ENCODE results near the gene SPDEF. TPM values are rescaled to one million over a fixed set of nuclear protein-coding genes. Genes with fewer than 3 reads are reported as not detected.
A peak's percentile ranks its signal among the peaks of the same experiment; 100 is the strongest.

SPDEF gene
- total and polyA plus RNA-seq, 2 of the 13 experiments (the other 11 are each of a cell fraction or from before 2014, with no cell fraction given), result not detected

DNA sequence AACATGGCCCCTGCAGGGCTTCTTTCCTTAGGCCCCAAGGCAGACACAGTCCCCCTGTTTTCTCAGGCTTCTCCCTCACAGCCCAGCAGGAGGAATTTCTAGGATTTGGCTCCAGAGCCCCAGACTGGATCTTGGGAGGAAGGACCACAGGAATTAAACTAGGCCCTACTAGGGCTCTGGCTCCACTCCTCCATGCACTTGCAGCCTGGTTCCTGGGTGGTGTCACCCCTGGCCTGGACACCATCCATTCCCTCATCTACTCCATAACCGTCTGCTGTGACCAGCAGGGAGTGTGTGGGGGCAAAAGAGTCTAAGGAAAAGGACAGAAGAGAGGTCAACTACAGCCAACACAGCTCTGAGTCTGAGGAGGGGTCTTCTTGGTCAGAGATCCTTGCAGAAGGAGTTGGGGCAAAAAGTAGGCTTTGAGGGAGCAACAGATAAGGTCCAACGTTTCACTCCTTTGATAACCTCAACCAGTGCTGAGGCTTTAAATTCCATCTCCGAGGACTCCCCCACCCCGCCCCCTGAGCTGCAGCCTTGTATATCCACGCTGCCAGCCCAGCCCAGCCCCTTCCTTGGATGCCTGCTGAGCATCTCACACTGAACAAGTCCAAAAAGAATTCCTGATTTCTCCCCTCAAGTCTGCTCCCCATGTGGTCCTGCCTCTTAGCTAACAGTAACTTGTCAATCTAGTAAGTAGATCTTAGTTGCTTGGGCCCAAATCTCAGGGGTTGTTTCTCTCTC lies 27.9 kb upstream of the SPDEF start:
- BruUV-seq (replicated peaks), result no TSS peak
- peaks cover 19 to 33% of the 10 kb centered on the region in 2 experiments for H3K36me3 ChIP-seq (replicated peaks in 1 of 2; ENCODE audit: control insufficient read depth in 1 of 2, insufficient read depth in 2 of 2, low read length in 2 of 2)
- no peak overlapping the region for H3K27ac ChIP-seq (ENCODE audit: extremely low read length, insufficient read depth, low read length)
- no peak overlapping the region for H3K9ac ChIP-seq (ENCODE audit: insufficient read depth, low read depth, low read length)
- in situ Hi-C loops (cut with HindIII; ENCODE audit: extremely low pct_ligation_motif_present, low pct_unique_long_range_greater_than_20kb) (no loop called here), intact Hi-C loops (cut with micrococcal nuclease; ENCODE audit: unreplicated experiment) (no loop called here)
- H3K4me2 ChIP-seq (ENCODE audit: low read depth, low read length), result no peak overlapping the region
- 87% methylated on average over 5 of the region's 5 CpGs for WGBS (ENCODE audit: low lambda C conversion rate)
- FAIRE-seq (no peak), DNase-seq (ENCODE audit: low spot score) (no peak), ATAC-seq (no peak)
- H3K27me3 ChIP-seq (ENCODE audit: control insufficient read depth in 1 of 2, insufficient read depth in 2 of 2, low read length in 2 of 2), result no peaks in the 10 kb centered on the region
- no peaks in the 10 kb centered on the region for H4K20me1 ChIP-seq (ENCODE audit: insufficient read depth, low read length)
- H3K4me1 ChIP-seq (ENCODE audit: insufficient read depth, low read length), result no peaks in the 10 kb centered on the region
- H3K4me3 ChIP-seq (replicated peaks in 1 of 3; ENCODE audit: insufficient read depth in 1 of 3, low read depth in 2 of 3, low read length in 3 of 3), result no peak overlapping the region
- H3K79me2 ChIP-seq (ENCODE audit: insufficient read depth, low read length), result no peaks in the 10 kb centered on the region
- ChIA-PET POLR2A (no interaction called here), CTCF (ENCODE audit: low intra/inter-chr PET ratio, low total read pairs) (no interaction called here)
- no peaks in the 10 kb centered on the region for H3K9me3 ChIP-seq (ENCODE audit: low read length)
- TF ChIP-seq JARID2 (CRISPR knock-in tag; IDR thresholded peaks at IDR 0.05; ENCODE audit: insufficient replicate concordance) (no peak), BCL6 (CRISPR knock-in tag; IDR thresholded peaks at IDR 0.05) (no peak), RBM22 (optimal IDR thresholded peaks at IDR 0.05; ENCODE audit: low read length) (peak; percentile 5)
- no peak overlapping the region for H2AFZ ChIP-seq (ENCODE audit: low read length)

DNA sequence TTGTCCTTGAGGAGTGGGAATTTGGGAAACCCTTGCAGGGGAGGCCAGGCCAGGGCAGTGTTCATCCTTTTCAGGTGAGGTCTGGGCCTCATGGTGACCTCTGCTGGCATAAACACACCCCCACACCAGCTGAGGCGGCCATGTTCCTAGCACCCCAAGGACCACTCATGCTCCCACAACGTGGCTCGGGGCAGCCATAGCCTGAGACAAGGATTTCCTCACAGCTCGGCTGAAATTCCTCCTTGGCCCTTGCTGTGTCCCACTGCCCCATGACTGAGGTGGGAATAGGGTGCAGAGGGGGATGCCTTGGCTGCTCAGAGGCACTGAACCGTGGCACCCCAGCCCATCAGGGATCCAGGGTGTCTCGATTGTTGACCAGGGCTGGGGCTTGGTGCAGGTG lies 27.3 kb upstream of the SPDEF start:
- Histone ChIP-seq H3K36me3 (replicated peaks in 1 of 2; ENCODE audit: control insufficient read depth in 1 of 2, insufficient read depth in 2 of 2, low read length in 2 of 2) (peaks cover 15 to 27% of the 10 kb centered on the region in 2 experiments; a peak in 4 of 5 replicates), H3K79me2 (ENCODE audit: insufficient read depth, low read length) (no peaks in the 10 kb centered on the region), H3K9ac (ENCODE audit: insufficient read depth, low read depth, low read length) (no peak overlapping the region), H3K9me3 (ENCODE audit: low read length) (no peaks in the 10 kb centered on the region), H3K27ac (ENCODE audit: extremely low read length, insufficient read depth, low read length) (no peak overlapping the region), H3K4me3 (replicated peaks in 1 of 3; ENCODE audit: insufficient read depth in 1 of 3, low read depth in 2 of 3, low read length in 3 of 3) (no peak overlapping the region), H3K4me1 (ENCODE audit: insufficient read depth, low read length) (no peaks in the 10 kb centered on the region), H2AFZ (ENCODE audit: low read length) (no peak overlapping the region), H3K4me2 (ENCODE audit: low read depth, low read length) (no peak overlapping the region), H4K20me1 (ENCODE audit: insufficient read depth, low read length) (no peaks in the 10 kb centered on the region), H3K27me3 (ENCODE audit: control insufficient read depth in 1 of 2, insufficient read depth in 2 of 2, low read length in 2 of 2) (no peaks in the 10 kb centered on the region)
- intact Hi-C loops (cut with micrococcal nuclease; ENCODE audit: unreplicated experiment), result no loop called here
- ChIA-PET POLR2A (no interaction called here), CTCF (ENCODE audit: low intra/inter-chr PET ratio, low total read pairs) (no interaction called here)
- TF ChIP-seq RBM22 (optimal IDR thresholded peaks at IDR 0.05; ENCODE audit: low read length) (peak; percentile 27), AGO2 (optimal IDR thresholded peaks at IDR 0.05; ENCODE audit: low read depth, low read length) (peak; percentile 60)
- TF ChIP-seq, protein P1, sequence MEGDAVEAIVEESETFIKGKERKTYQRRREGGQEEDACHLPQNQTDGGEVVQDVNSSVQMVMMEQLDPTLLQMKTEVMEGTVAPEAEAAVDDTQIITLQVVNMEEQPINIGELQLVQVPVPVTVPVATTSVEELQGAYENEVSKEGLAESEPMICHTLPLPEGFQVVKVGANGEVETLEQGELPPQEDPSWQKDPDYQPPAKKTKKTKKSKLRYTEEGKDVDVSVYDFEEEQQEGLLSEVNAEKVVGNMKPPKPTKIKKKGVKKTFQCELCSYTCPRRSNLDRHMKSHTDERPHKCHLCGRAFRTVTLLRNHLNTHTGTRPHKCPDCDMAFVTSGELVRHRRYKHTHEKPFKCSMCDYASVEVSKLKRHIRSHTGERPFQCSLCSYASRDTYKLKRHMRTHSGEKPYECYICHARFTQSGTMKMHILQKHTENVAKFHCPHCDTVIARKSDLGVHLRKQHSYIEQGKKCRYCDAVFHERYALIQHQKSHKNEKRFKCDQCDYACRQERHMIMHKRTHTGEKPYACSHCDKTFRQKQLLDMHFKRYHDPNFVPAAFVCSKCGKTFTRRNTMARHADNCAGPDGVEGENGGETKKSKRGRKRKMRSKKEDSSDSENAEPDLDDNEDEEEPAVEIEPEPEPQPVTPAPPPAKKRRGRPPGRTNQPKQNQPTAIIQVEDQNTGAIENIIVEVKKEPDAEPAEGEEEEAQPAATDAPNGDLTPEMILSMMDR (CRISPR knock-in tag; IDR thresholded peaks at IDR 0.05), result 0 out of 2 replicates have a peak, but pooled peaks have one; percentile 22
- TF ChIP-seq, protein P2, sequence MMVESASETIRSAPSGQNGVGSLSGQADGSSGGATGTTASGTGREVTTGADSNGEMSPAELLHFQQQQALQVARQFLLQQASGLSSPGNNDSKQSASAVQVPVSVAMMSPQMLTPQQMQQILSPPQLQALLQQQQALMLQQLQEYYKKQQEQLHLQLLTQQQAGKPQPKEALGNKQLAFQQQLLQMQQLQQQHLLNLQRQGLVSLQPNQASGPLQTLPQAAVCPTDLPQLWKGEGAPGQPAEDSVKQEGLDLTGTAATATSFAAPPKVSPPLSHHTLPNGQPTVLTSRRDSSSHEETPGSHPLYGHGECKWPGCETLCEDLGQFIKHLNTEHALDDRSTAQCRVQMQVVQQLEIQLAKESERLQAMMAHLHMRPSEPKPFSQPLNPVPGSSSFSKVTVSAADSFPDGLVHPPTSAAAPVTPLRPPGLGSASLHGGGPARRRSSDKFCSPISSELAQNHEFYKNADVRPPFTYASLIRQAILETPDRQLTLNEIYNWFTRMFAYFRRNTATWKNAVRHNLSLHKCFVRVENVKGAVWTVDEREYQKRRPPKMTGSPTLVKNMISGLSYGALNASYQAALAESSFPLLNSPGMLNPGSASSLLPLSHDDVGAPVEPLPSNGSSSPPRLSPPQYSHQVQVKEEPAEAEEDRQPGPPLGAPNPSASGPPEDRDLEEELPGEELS (CRISPR knock-in tag; IDR thresholded peaks at IDR 0.05), result no peak
- in situ Hi-C loops (cut with HindIII; ENCODE audit: extremely low pct_ligation_motif_present, low pct_unique_long_range_greater_than_20kb), result no loop called here
- WGBS (ENCODE audit: low lambda C conversion rate), result 91% methylated on average over 4 of the region's 6 CpGs
- no TSS peak for BruUV-seq (replicated peaks)
- no peak for DNase-seq (ENCODE audit: low spot score)
- FAIRE-seq, result no peak
- no peak; the same call in 2 of the 3 replicates for ATAC-seq

Measured in HepG2 (cell line).